Activated CD8-positive, alpha-beta T cell treated with anti-CD3 and anti-CD28 coated beads, Interleukin-2, amount 10 ng/mL, durations not matched to agents 7 days and 5 days (primary cell): Measurements from ENCODE around the gene TBC1D22A. TPM values are rescaled to one million over a fixed set of nuclear protein-coding genes. Genes with fewer than 3 reads are reported as not detected.

ENCODE experiments used
- ATAC-seq: fragments of 150-1000 bp; cut with Tn5 transposase; one replicate; pipeline ENCODE4 v1.10.0; 2021; ENCODE audit warnings: moderate library complexity
- CTCF ChIA-PET: fragments of 350-600 bp; sonication (Branson Sonifier 250); formaldehyde crosslinking; loops from one replicate; lab custom pipeline; 2021; ENCODE audit warnings: antibody characterized with exemption; lab: Charles Lee
- POLR2A ChIA-PET: fragments of 350-600 bp; sonication (Branson Sonifier 250); formaldehyde crosslinking; loops from one replicate; lab custom pipeline; 2021; ENCODE audit warnings: antibody characterized with exemption; lab: Charles Lee
- DNase-seq: peaks from one replicate; pipeline ENCODE4 v3.0.0-alpha.2; 2020
- H3K27ac Mint-ChIP-seq: one replicate; pipeline ENCODE4 v1.8.0; 2021; ENCODE audit warnings: mild to moderate bottlenecking, mixed read lengths
- H3K27me3 Mint-ChIP-seq: one replicate; pipeline ENCODE4 v1.8.0; 2021; ENCODE audit warnings: low read depth, mixed read lengths
- H3K36me3 Mint-ChIP-seq: one replicate; pipeline ENCODE4 v1.8.0; 2021; ENCODE audit warnings: low read depth, mixed read lengths
- H3K4me1 Mint-ChIP-seq: one replicate; pipeline ENCODE4 v1.8.0; 2021; ENCODE audit warnings: low read depth, mixed read lengths
- H3K4me3 Mint-ChIP-seq: one replicate; pipeline ENCODE4 v1.8.0; 2021; ENCODE audit warnings: mild to moderate bottlenecking, mixed read lengths
- H3K9me3 Mint-ChIP-seq: one replicate; pipeline ENCODE4 v1.8.0; 2022; ENCODE audit warnings: mixed read lengths; ENCODE audit not compliant: insufficient read depth
- total RNA-seq, 2 experiments: library from RNA; stranded (reverse); gene quantifications; one replicate each; pipeline ENCODE4 v1.2.3, GENCODE V29; 2021

TBC1D22A gene
- total RNA-seq, 2 experiments from 2014 or later = 34.1 to 38.7 TPM

GRCh38 chr22:47143249-47143938 lies 380.9 kb downstream of the TBC1D22A start:
- Mint-ChIP-seq H3K9me3 (no peaks in the 10 kb centered on the region), H3K4me3 (no peak overlapping the region), H3K27ac (no peak overlapping the region), H3K36me3 (no peaks in the 10 kb centered on the region), H3K27me3 (no peaks in the 10 kb centered on the region), H3K4me1 (no peaks in the 10 kb centered on the region)
- DNase-seq (no peak), ATAC-seq (no peak)
- POLR2A ChIA-PET = no interaction called here
- CTCF ChIA-PET = no interaction called here

GRCh38 chr22:47144076-47144765 lies 381.8 kb downstream of the TBC1D22A start:
- H3K36me3 Mint-ChIP-seq = no peaks in the 10 kb centered on the region
- no peaks in the 10 kb centered on the region for H3K9me3 Mint-ChIP-seq
- ChIA-PET CTCF (no interaction called here), POLR2A (no interaction called here)
- no peak for DNase-seq
- H3K27ac Mint-ChIP-seq = no peak overlapping the region
- H3K4me1 Mint-ChIP-seq = no peaks in the 10 kb centered on the region
- no peak for ATAC-seq
- H3K4me3 Mint-ChIP-seq = no peak overlapping the region
- no peaks in the 10 kb centered on the region for H3K27me3 Mint-ChIP-seq

- no peak overlapping the region for H3K4me3 Mint-ChIP-seq
- no peak for ATAC-seq
- POLR2A ChIA-PET = no interaction called here
- no peaks in the 10 kb centered on the region for H3K4me1 Mint-ChIP-seq
- no peaks in the 10 kb centered on the region for H3K36me3 Mint-ChIP-seq
- DNase-seq = no peak
- H3K27me3 Mint-ChIP-seq = no peaks in the 10 kb centered on the region
- CTCF ChIA-PET = no interaction called here
- H3K9me3 Mint-ChIP-seq = no peaks in the 10 kb centered on the region
- no peak overlapping the region for H3K27ac Mint-ChIP-seq
These were observed 382.5 kb downstream of the TBC1D22A start for GRCh38 chr22:47144791-47145425.

GRCh38 chr22:47145883-47146282 lies 383.4 kb downstream of the TBC1D22A start:
- ATAC-seq = no peak
- Mint-ChIP-seq H3K27me3 (no peaks in the 10 kb centered on the region), H3K36me3 (no peaks in the 10 kb centered on the region), H3K4me1 (peaks cover 2% of the 10 kb centered on the region), H3K4me3 (no peak overlapping the region), H3K27ac (no peak overlapping the region), H3K9me3 (no peaks in the 10 kb centered on the region)
- ChIA-PET POLR2A (no interaction called here), CTCF (no interaction called here)
- DNase-seq = no peak

- H3K27ac Mint-ChIP-seq = no peak overlapping the region
- H3K36me3 Mint-ChIP-seq = no peaks in the 10 kb centered on the region
- no peaks in the 10 kb centered on the region for H3K27me3 Mint-ChIP-seq
- DNase-seq (no peak), ATAC-seq (no peak)
- POLR2A ChIA-PET = no interaction called here
- CTCF ChIA-PET = no interaction called here
- H3K4me1 Mint-ChIP-seq = peaks cover 7% of the 10 kb centered on the region
- no peak overlapping the region for H3K4me3 Mint-ChIP-seq
- no peaks in the 10 kb centered on the region for H3K9me3 Mint-ChIP-seq
These were observed 383.9 kb downstream of the TBC1D22A start for GRCh38 chr22:47146391-47146790.

- ChIA-PET POLR2A (no interaction called here), CTCF (no interaction called here)
- peaks cover 9% of the 10 kb centered on the region for H3K4me1 Mint-ChIP-seq
- DNase-seq (no peak), ATAC-seq (no peak)
- no peaks in the 10 kb centered on the region for H3K36me3 Mint-ChIP-seq
- H3K9me3 Mint-ChIP-seq = no peaks in the 10 kb centered on the region
- H3K4me3 Mint-ChIP-seq = no peak overlapping the region
- H3K27me3 Mint-ChIP-seq = no peaks in the 10 kb centered on the region
- H3K27ac Mint-ChIP-seq = no peak overlapping the region
These were observed 384.5 kb downstream of the TBC1D22A start for GRCh38 chr22:47146941-47147340.

GRCh38 chr22:47147572-47147971 lies 385.1 kb downstream of the TBC1D22A start:
- DNase-seq (no peak), ATAC-seq (no peak)
- H3K27me3 Mint-ChIP-seq = no peaks in the 10 kb centered on the region
- POLR2A ChIA-PET = no interaction called here
- H3K36me3 Mint-ChIP-seq = no peaks in the 10 kb centered on the region
- no peak overlapping the region for H3K4me3 Mint-ChIP-seq
- H3K4me1 Mint-ChIP-seq = peaks cover 9% of the 10 kb centered on the region
- no peaks in the 10 kb centered on the region for H3K9me3 Mint-ChIP-seq
- CTCF ChIA-PET = no interaction called here
- no peak overlapping the region for H3K27ac Mint-ChIP-seq

- POLR2A ChIA-PET = no interaction called here
- Mint-ChIP-seq H3K27me3 (no peaks in the 10 kb centered on the region), H3K9me3 (no peaks in the 10 kb centered on the region), H3K4me3 (no peak overlapping the region), H3K27ac (no peak overlapping the region), H3K36me3 (no peaks in the 10 kb centered on the region), H3K4me1 (peaks cover 9% of the 10 kb centered on the region)
- CTCF ChIA-PET = no interaction called here
- DNase-seq (no peak), ATAC-seq (no peak)
These were observed 386.1 kb downstream of the TBC1D22A start for GRCh38 chr22:47148510-47148909.

GRCh38 chr22:47148956-47149728 lies 386.7 kb downstream of the TBC1D22A start:
- Mint-ChIP-seq H3K4me1 (peaks cover 9% of the 10 kb centered on the region), H3K36me3 (no peaks in the 10 kb centered on the region), H3K27me3 (no peaks in the 10 kb centered on the region), H3K9me3 (no peaks in the 10 kb centered on the region), H3K27ac (no peak overlapping the region), H3K4me3 (no peak overlapping the region)
- ATAC-seq (no peak), DNase-seq (no peak)
- POLR2A ChIA-PET = no interaction called here
- CTCF ChIA-PET = no interaction called here

GRCh38 chr22:47149976-47150375 lies 387.5 kb downstream of the TBC1D22A start:
- H3K27me3 Mint-ChIP-seq = no peaks in the 10 kb centered on the region
- H3K9me3 Mint-ChIP-seq = no peaks in the 10 kb centered on the region
- DNase-seq (no peak), ATAC-seq (no peak)
- CTCF ChIA-PET = no interaction called here
- H3K4me1 Mint-ChIP-seq = peaks cover 9% of the 10 kb centered on the region
- POLR2A ChIA-PET = no interaction called here
- H3K27ac Mint-ChIP-seq = no peak overlapping the region
- no peaks in the 10 kb centered on the region for H3K36me3 Mint-ChIP-seq
- no peak overlapping the region for H3K4me3 Mint-ChIP-seq

GRCh38 chr22:47150426-47150825 lies 388.0 kb downstream of the TBC1D22A start:
- H3K4me3 Mint-ChIP-seq = no peak overlapping the region
- H3K4me1 Mint-ChIP-seq = peaks cover 9% of the 10 kb centered on the region
- H3K36me3 Mint-ChIP-seq = no peaks in the 10 kb centered on the region
- ChIA-PET CTCF (no interaction called here), POLR2A (no interaction called here)
- no peaks in the 10 kb centered on the region for H3K9me3 Mint-ChIP-seq
- DNase-seq = no peak
- no peak for ATAC-seq
- H3K27ac Mint-ChIP-seq = no peak overlapping the region
- H3K27me3 Mint-ChIP-seq = no peaks in the 10 kb centered on the region

GRCh38 chr22:47151064-47151463 lies 388.6 kb downstream of the TBC1D22A start:
- Mint-ChIP-seq H3K4me1 (peaks cover 9% of the 10 kb centered on the region), H3K27ac (no peak overlapping the region), H3K36me3 (no peaks in the 10 kb centered on the region), H3K9me3 (no peaks in the 10 kb centered on the region), H3K4me3 (no peak overlapping the region), H3K27me3 (no peaks in the 10 kb centered on the region)
- ATAC-seq = no peak
- ChIA-PET CTCF (no interaction called here), POLR2A (no interaction called here)
- no peak for DNase-seq
